Fibroblast of lung (primary cell): Measurements from ENCODE around the gene MCF2L2. TPM values are rescaled to one million over a fixed set of nuclear protein-coding genes. Genes with fewer than 3 reads are reported as not detected.

Experiments used
- DNase-seq, 2 donors: peaks; one replicate each; pipeline versions ENCODE4 v3.0.0 to v3.0.0-alpha.2; 2010; ENCODE audit warnings: low read depth in 2 of 2
- H2AFZ ChIP-seq: 2 replicates; pipeline ENCODE4 v1.5.1; 2012; ENCODE audit warnings: low read length, control low read depth, inconsistent platforms
- H3K27ac ChIP-seq: 2 replicates; pipeline ENCODE4 v1.5.1; 2011; ENCODE audit warnings: low read length, control low read depth; ENCODE audit not compliant: insufficient read depth
- H3K27me3 ChIP-seq: 2 replicates; pipeline ENCODE4 v1.5.1; 2011; ENCODE audit warnings: mild to moderate bottlenecking, low read length; ENCODE audit not compliant: control insufficient read depth, insufficient read depth
- H3K36me3 ChIP-seq: 2 replicates; pipeline ENCODE4 v1.5.1; 2011; ENCODE audit warnings: low read length; ENCODE audit not compliant: control insufficient read depth, insufficient read depth
- H3K4me1 ChIP-seq: 2 replicates; pipeline ENCODE4 v1.5.1; 2011; ENCODE audit warnings: low read length; ENCODE audit not compliant: control insufficient read depth, insufficient read depth; ENCODE audit errors: extremely low read depth
- H3K4me2 ChIP-seq: 2 replicates; pipeline ENCODE4 v1.5.1; 2011; ENCODE audit warnings: low read length, control low read depth; ENCODE audit not compliant: insufficient read depth; ENCODE audit errors: extremely low read depth
- H3K4me3 ChIP-seq, 4 experiments: fragments of 200-600 bp in 1 of 4; sonication (generic) in 1 of 4; replicated peaks in 1 of 4; 2 replicates each; pipeline ENCODE4 v1.5.1; 2011 to 2016; ENCODE audit warnings: low read length in 4 of 4, low read depth in 3 of 4, mild to moderate bottlenecking in 3 of 4, control low read depth in 2 of 4, inconsistent platforms in 1 of 4, mixed read lengths in 1 of 4; ENCODE audit not compliant: insufficient read depth in 1 of 4; ENCODE audit errors: control extremely low read depth in 1 of 4
- H3K79me2 ChIP-seq: 2 replicates; pipeline ENCODE4 v1.5.1; 2012; ENCODE audit warnings: mild to moderate bottlenecking, low read length, inconsistent platforms; ENCODE audit not compliant: control insufficient read depth, insufficient read depth
- H3K9ac ChIP-seq: 2 replicates; pipeline ENCODE4 v1.5.1; 2011; ENCODE audit warnings: mild to moderate bottlenecking, low read length, control low read depth; ENCODE audit not compliant: insufficient read depth
- H3K9me3 ChIP-seq: 2 replicates; pipeline ENCODE4 v1.5.1; 2012; ENCODE audit warnings: low read depth, low read length; ENCODE audit not compliant: control insufficient read depth, insufficient read depth
- H4K20me1 ChIP-seq: 2 replicates; pipeline ENCODE4 v1.5.1; 2011; ENCODE audit warnings: low read length; ENCODE audit not compliant: control insufficient read depth, insufficient read depth; ENCODE audit errors: extremely low read depth
- EZH2 ChIP-seq: IDR thresholded peaks from 2 replicates; pipeline ENCODE4 v1.5.1; 2012; ENCODE audit warnings: low read length, control low read depth, mild to moderate bottlenecking; ENCODE audit errors: missing control alignments
- polyA plus RNA-seq, 2 donors: library from polyadenylated mRNA; depleted of rRNA in 1 of 2; stranded (reverse) in 1 of 2; unstranded in 1 of 2; fragments of >200 nt; gene quantifications; 2 replicates each; pipeline ENCODE4 v1.2.1, GENCODE V29; 2011 to 2012; ENCODE audit warnings: missing spikeins in 1 of 2
- total RNA-seq: library from RNA; depleted of rRNA; stranded (reverse); fragments of >200 nt; gene quantifications from 2 replicates; pipeline ENCODE4 v1.2.1, GENCODE V29; 2014
- TF ChIP-seq, protein P1 (sequence below), 2 donors: IDR thresholded peaks in 1 of 2; conservative IDR thresholded peaks in 1 of 2; 1 replicate in 1 of 2; 2 replicates in 1 of 2; pipeline ENCODE4 v1.5.1; 2011 to 2012; ENCODE audit warnings: low read length in 2 of 2, control low read depth in 1 of 2, inconsistent platforms in 1 of 2, low read depth in 1 of 2, mild to moderate bottlenecking in 1 of 2

The MCF2L2 gene
- total and polyA plus RNA-seq, 2 donors (not counting 1 experiment from before 2014, with no cell fraction given) = under 0.01 to 0.08 TPM

DNA sequence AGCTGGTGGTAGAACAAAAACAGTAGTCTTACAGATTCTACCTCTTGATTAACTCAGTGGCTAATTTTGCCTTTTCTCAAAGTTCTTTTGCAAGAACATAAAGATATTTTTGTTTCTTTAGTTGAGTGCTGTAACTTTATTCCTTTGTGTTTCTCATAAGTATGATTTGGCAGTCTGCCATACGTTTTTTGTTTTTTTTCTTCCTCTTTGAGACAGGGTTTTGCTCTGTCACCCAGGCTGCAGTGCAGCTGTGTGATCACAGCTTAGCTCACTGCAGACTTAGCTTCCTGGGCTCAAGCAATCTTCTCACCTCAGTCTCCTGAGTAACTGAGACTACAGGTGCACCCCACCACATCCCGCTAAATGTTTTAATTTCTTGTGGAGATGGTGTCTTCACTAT is 153.0 kb downstream of the MCF2L2 start:
- Histone ChIP-seq H3K9me3 (no peaks in the 10 kb centered on the region), H3K27ac (no peak overlapping the region), H3K4me3 (no peak overlapping the region), H2AFZ (no peak overlapping the region), H3K27me3 (no peaks in the 10 kb centered on the region), H4K20me1 (no peaks in the 10 kb centered on the region), H3K4me1 (no peaks in the 10 kb centered on the region), H3K79me2 (no peaks in the 10 kb centered on the region), H3K4me2 (no peak overlapping the region), H3K9ac (no peak overlapping the region), H3K36me3 (no peaks in the 10 kb centered on the region)
- TF ChIP-seq, protein P1, sequence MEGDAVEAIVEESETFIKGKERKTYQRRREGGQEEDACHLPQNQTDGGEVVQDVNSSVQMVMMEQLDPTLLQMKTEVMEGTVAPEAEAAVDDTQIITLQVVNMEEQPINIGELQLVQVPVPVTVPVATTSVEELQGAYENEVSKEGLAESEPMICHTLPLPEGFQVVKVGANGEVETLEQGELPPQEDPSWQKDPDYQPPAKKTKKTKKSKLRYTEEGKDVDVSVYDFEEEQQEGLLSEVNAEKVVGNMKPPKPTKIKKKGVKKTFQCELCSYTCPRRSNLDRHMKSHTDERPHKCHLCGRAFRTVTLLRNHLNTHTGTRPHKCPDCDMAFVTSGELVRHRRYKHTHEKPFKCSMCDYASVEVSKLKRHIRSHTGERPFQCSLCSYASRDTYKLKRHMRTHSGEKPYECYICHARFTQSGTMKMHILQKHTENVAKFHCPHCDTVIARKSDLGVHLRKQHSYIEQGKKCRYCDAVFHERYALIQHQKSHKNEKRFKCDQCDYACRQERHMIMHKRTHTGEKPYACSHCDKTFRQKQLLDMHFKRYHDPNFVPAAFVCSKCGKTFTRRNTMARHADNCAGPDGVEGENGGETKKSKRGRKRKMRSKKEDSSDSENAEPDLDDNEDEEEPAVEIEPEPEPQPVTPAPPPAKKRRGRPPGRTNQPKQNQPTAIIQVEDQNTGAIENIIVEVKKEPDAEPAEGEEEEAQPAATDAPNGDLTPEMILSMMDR (conservative IDR thresholded peaks at IDR 0.05 in 1 of 2, IDR thresholded peaks at IDR 0.05 in 1 of 2; ENCODE audit: low read depth in 1 of 2, low read length in 2 of 2) = no peak
- no peak for TF ChIP-seq EZH2
- peak; percentile 62 to 96 for DNase-seq

DNA sequence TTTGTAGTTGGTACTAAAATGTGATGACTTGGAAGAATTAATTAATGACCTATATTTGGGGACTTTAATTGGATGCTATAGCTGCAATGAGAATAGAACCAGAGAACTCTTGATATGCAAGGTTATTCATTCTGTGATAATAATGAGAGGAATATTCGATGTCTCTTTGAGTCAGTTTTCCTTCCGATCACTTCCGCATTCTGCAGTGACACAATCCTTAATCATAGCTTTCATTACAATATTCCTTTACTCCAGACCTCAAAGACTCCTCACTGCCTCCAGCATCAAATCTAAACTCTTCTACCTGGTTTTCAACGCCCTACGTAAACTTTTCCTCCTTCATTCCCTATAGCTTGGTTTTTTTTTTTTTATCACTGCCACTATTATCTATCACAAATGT is 153.8 kb downstream of the MCF2L2 start:
- Histone ChIP-seq H3K27me3 (no peaks in the 10 kb centered on the region), H4K20me1 (no peaks in the 10 kb centered on the region), H3K4me3 (no peak overlapping the region), H2AFZ (no peak overlapping the region), H3K27ac (no peak overlapping the region), H3K79me2 (no peaks in the 10 kb centered on the region), H3K36me3 (no peaks in the 10 kb centered on the region), H3K4me1 (no peaks in the 10 kb centered on the region), H3K4me2 (no peak overlapping the region), H3K9ac (no peak overlapping the region), H3K9me3 (no peaks in the 10 kb centered on the region)
- TF ChIP-seq, protein P1 (conservative IDR thresholded peaks at IDR 0.05 in 1 of 2, IDR thresholded peaks at IDR 0.05 in 1 of 2; ENCODE audit: low read depth in 1 of 2, low read length in 2 of 2) = no peak
- TF ChIP-seq EZH2 = no peak
- peak in 1 of 2 donors; percentile 36 for DNase-seq

DNA sequence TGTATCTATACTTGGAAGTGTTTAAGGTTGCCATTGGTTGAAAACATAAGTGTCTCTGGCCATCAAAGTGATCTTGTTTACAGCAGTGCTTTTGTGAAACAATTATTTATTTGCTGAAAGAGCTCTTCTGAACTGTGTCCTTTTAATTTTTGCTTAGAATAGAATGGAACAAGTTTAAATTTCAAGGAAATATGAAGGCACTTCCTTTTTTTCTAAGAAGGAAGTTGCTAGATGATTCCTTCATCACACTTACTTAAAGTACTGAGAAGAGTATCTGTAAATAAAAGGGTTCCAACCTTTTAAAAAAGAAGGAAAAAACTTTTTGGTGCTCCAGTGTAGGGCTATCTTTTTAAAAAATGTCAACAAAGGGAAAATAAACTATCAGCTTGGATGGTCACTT is 155.6 kb downstream of the MCF2L2 start:
- H2AFZ ChIP-seq = no peak overlapping the region
- TF ChIP-seq, protein P1 (conservative IDR thresholded peaks at IDR 0.05 in 1 of 2, IDR thresholded peaks at IDR 0.05 in 1 of 2; ENCODE audit: low read depth in 1 of 2, low read length in 2 of 2) = no peak
- TF ChIP-seq EZH2 = no peak
- no peaks in the 10 kb centered on the region for H3K27me3 ChIP-seq
- H4K20me1 ChIP-seq = no peaks in the 10 kb centered on the region
- DNase-seq = no peak
- H3K9me3 ChIP-seq = no peaks in the 10 kb centered on the region
- H3K4me3 ChIP-seq = no peak overlapping the region
- H3K9ac ChIP-seq = no peak overlapping the region
- no peak overlapping the region for H3K4me2 ChIP-seq
- no peaks in the 10 kb centered on the region for H3K79me2 ChIP-seq
- H3K4me1 ChIP-seq = no peaks in the 10 kb centered on the region
- no peaks in the 10 kb centered on the region for H3K36me3 ChIP-seq
- H3K27ac ChIP-seq = no peak overlapping the region
